ENCODE data around the gene MND1.
"Not testable (repeated sequence)": the region's sequence is repeated elsewhere in the genome, so short reads cannot be mapped to it uniquely, and the experiment has no call there.

MND1 gene

GRCh38 chr4:153448003-153448731 is 103.7 kb downstream of the MND1 start:
- no peak for DNase-seq

DNA sequence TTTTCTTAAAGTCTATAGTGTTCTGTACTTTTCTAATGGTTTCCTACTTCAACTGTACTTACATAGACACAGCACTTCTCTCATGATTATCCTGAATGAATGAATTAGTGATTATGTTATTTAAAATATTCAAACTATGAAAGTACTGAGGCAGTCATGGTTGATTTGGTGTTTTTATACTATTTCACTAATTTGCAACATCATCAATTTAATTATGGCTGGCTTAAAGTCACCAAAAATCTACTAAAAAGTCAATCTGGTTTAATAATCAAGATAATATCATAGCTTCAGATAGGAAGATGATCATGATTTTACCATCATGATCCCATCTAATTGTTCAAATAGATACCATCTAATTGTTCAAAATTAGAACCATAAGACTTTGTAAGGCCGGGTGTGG is 104.8 kb downstream of the MND1 start:
- DNase-seq: no peak

GRCh38 chr4:153450544-153450917 is 106.0 kb downstream of the MND1 start:
- no peak for DNase-seq

- not testable (repeated sequence) for DNase-seq
Measured at GRCh38 chr4:153451145-153451544, 106.7 kb downstream of the MND1 start.

DNA sequence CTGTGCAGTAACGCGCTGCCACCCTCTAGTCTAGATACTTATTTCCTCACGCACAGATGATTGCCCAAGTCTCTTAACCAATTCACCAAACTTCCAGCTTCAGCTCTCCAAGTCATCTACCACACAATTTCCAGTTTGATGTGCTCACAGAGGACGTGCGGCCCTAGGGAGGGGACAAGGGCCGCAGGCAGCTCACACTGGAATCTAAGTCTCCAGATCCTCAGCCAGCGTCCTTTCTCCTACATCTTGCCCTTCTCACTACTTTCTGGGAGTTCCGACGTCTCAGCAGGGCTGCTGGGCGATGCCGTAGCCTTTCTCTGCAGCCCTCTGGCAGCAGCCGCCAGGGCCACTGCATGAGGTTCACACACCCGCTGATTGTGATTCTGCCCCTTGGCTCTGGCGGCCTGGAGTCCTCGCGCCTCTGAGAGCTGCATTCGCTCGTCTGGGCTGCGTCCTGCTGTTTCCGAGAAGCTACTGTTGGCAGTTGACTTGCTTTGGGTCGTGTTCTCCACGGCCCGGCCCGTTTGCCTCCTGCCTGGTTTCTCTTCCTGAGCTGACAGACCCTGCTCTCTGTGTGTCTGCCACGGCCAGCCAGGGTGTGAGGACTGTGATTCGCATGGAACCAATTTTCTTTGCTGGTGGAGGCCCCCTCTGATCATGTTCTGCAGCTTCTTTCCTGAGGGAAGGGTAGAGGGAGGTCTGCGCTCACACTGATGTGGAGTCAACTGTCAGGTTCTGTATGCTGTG is 107.6 kb downstream of the MND1 start:
- DNase-seq: no peak

DNA sequence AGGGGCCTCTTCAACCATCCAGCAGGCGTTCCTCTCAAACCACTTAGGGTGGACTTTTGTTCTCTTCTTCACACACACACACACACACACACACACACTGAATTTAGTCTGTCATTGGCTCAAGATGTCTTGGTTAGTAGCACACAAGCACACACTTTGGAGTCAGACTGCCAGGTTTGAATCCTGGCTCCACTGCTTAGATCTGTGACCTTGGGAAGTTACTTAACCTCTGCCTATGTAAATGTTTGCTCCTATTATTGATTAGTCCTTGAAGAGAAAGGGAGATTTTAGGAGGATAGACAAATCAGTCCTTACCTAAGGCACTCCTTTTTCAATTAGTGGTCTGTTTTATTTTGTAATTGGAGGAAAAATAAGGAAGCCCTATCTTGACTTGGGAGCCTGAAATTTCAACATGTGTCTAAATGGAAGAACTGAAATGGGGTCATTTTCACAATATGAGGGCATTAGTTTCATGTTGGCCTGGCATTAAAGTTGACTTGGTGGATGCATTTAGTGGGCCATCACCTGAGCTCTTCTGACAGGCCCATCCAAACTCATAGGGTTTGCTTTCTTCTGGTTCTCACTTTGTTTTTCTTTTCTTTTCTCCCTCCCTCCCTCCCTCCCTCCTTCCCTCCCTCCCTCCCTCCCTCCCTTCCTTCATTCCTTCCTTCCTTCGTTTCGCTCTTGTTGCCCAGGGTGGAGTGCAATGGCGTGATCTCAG is 108.3 kb downstream of the MND1 start:
- DNase-seq: no peak

DNA sequence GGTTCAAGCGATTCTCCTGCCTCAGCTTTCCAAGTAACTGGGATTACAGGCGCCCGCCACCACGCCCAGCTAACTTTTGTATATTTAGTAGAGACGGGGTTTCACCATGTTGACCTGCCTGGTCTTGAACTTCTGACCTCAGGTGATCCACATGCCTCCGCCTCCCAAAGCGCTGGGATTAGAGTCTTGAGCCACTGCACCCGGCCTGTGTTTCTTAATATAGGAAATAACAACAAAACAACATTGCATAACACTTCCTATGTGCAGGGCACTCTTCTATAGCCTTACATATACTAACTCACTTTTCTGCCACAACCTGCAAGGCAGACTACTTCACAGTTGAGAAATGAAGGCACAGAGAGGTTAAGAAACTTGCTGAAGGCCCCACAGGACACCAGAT is 108.9 kb downstream of the MND1 start:
- DNase-seq: no peak

GRCh38 chr4:153458969-153459368 is 114.5 kb downstream of the MND1 start:
- DNase-seq: no peak

GRCh38 chr4:153461549-153461948 is 117.1 kb downstream of the MND1 start:
- not testable (repeated sequence) for DNase-seq

GRCh38 chr4:153464068-153464467 is 119.6 kb downstream of the MND1 start:
- DNase-seq: no peak
